Prostate gland (tissue), 2 donors: Measurements from ENCODE around the gene TOR3A.

ENCODE experiments used
- CTCF ChIP-seq, 4 experiments: fragments of 200-600 bp in 2 of 4; fragments of 450-650 bp in 2 of 4; sonication (generic) in 2 of 4; IDR thresholded peaks; 1 replicate in 3 of 4; 2 replicates in 1 of 4; pipeline ENCODE4 v1.5.1; 2016 to 2019; ENCODE audit warnings: antibody characterized with exemption in 4 of 4, mild to moderate bottlenecking in 2 of 4, moderate library complexity in 2 of 4
- POLR2A ChIP-seq: fragments of 450-650 bp; IDR thresholded peaks from one replicate; pipeline ENCODE4 v1.6.1; 2016; ENCODE audit warnings: antibody characterized with exemption, mild to moderate bottlenecking
- POLR2AphosphoS5 ChIP-seq: sonication (generic); formaldehyde crosslinking; IDR thresholded peaks from one replicate; pipeline ENCODE4 v1.6.1; 2017; ENCODE audit warnings: antibody characterized with exemption

GRCh38 chr1:179120736-179121135 is 38.9 kb downstream of the TOR3A start:
- TF ChIP-seq CTCF (IDR thresholded peaks at IDR 0.05) (no peak), POLR2A (no peak), POLR2AphosphoS5 (no peak)
